ENCODE results near the gene NBEA. TPM values are rescaled to one million over a fixed set of nuclear protein-coding genes. Genes with fewer than 3 reads are reported as not detected.

NBEA gene
- total RNA-seq, 3 donors from 2014 or later = 3.5 to 27.2 (median 5.2) TPM

- ATAC-seq = no peak
- no peaks in the 10 kb centered on the region for H3K9me3 ChIP-seq
- no peaks in the 10 kb centered on the region for H3K36me3 ChIP-seq (ENCODE audit: low read depth)
- H3K4me1 ChIP-seq (ENCODE audit: low read depth) = no peaks in the 10 kb centered on the region
- intact Hi-C loops (cut with DNase I, micrococcal nuclease) = no loop called here
- DNase-seq = no peak
- H3K4me3 ChIP-seq = no peak overlapping the region
- TF ChIP-seq CTCF (IDR thresholded peaks at IDR 0.05) = no peak
These were observed 268.2 kb downstream of the NBEA start for GRCh38 chr13:35210261-35210660.

- H3K4me1 ChIP-seq (ENCODE audit: low read depth) = no peaks in the 10 kb centered on the region
- H3K9me3 ChIP-seq = no peaks in the 10 kb centered on the region
- intact Hi-C loops (cut with DNase I, micrococcal nuclease) = no loop called here
- no peaks in the 10 kb centered on the region for H3K36me3 ChIP-seq (ENCODE audit: low read depth)
- H3K4me3 ChIP-seq = no peak overlapping the region
- ATAC-seq (no peak), DNase-seq (no peak)
- TF ChIP-seq CTCF (IDR thresholded peaks at IDR 0.05) = no peak
These were observed 269.9 kb downstream of the NBEA start for GRCh38 chr13:35211949-35212348.

- no peak for DNase-seq
- intact Hi-C loops (cut with DNase I, micrococcal nuclease) = no loop called here
- no peaks in the 10 kb centered on the region for H3K4me1 ChIP-seq (ENCODE audit: low read depth)
- no peaks in the 10 kb centered on the region for H3K9me3 ChIP-seq
- H3K36me3 ChIP-seq (ENCODE audit: low read depth) = no peaks in the 10 kb centered on the region
- no peak for TF ChIP-seq CTCF (IDR thresholded peaks at IDR 0.05)
- ATAC-seq = no peak
- no peak overlapping the region for H3K4me3 ChIP-seq
These were observed 271.8 kb downstream of the NBEA start for GRCh38 chr13:35213911-35214310.

GRCh38 chr13:35216131-35216530 is 274.1 kb downstream of the NBEA start:
- Histone ChIP-seq H3K4me3 (no peak overlapping the region), H3K9me3 (no peaks in the 10 kb centered on the region), H3K36me3 (ENCODE audit: low read depth) (no peaks in the 10 kb centered on the region), H3K4me1 (ENCODE audit: low read depth) (no peaks in the 10 kb centered on the region)
- intact Hi-C loops (cut with DNase I, micrococcal nuclease) = no loop called here
- ATAC-seq = no peak
- DNase-seq = no peak
- no peak for TF ChIP-seq CTCF (IDR thresholded peaks at IDR 0.05)

- Histone ChIP-seq H3K4me1 (ENCODE audit: low read depth) (no peaks in the 10 kb centered on the region), H3K9me3 (no peaks in the 10 kb centered on the region), H3K36me3 (ENCODE audit: low read depth) (no peaks in the 10 kb centered on the region), H3K4me3 (no peak overlapping the region)
- DNase-seq (no peak), ATAC-seq (no peak)
- TF ChIP-seq CTCF (IDR thresholded peaks at IDR 0.05) = no peak
- intact Hi-C loops (cut with DNase I, micrococcal nuclease) = no loop called here
These were observed 277.0 kb downstream of the NBEA start for GRCh38 chr13:35219021-35219420.

GRCh38 chr13:35225159-35225558 is 283.1 kb downstream of the NBEA start:
- Histone ChIP-seq H3K36me3 (ENCODE audit: low read depth) (no peaks in the 10 kb centered on the region), H3K9me3 (no peaks in the 10 kb centered on the region), H3K4me1 (ENCODE audit: low read depth) (no peaks in the 10 kb centered on the region), H3K4me3 (no peak overlapping the region)
- no peak for ATAC-seq
- intact Hi-C loops (cut with DNase I, micrococcal nuclease) = no loop called here
- no peak for DNase-seq
- no peak for TF ChIP-seq CTCF (IDR thresholded peaks at IDR 0.05)
